ENCODE results near the gene CMIP.

The CMIP gene

DNA sequence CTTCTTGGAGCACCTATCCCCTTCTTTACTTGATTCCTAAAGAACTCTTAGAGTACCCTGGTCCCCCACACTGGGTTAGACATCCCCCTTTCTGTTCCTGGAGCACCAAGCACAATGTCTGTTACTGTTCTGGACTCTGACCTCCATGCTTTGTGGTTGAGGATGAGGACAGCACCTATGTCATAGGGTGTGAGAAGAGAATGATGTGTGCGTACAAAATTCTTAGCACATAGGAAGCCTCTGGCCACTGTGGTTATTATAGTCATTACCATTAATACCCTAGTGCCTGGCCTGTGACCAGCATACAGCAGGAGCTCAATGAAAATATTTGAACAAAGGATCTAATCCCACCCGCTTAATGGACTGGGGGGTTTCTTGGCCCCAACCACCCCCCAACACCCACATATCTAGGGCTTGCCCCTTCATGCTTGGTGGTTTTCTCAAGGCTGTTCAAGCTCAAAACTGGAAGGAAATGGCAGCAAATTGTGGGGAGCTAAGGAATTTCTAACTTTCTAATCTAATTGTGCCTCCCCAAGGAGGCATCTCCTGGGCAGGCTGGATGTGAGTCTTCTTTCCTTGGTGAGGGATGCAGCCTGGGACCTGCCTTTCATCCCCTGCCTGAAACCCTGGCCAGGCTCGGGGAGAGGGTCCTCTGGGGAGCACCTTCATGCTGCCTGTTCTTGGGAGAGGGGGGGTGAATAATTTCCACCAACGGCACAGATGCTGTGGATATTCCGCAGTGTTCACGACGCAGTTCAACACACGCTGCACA, 1.5 kb upstream of the CMIP start:
- no peaks in the 10 kb centered on the region for H3K27me3 ChIP-seq (replicated peaks)
- in situ Hi-C loops (cut with HindIII; ENCODE audit: low pct_ligation_motif_present, low sequenced_read_pairs), result no loop called here
- no peaks in the 10 kb centered on the region for H3K36me3 ChIP-seq (replicated peaks)
- H3K4me3 ChIP-seq (ENCODE audit: low read depth, low read length), result no peak overlapping the region
- H3K27ac ChIP-seq, result no peak overlapping the region
- TF ChIP-seq CTCF (IDR thresholded peaks at IDR 0.05; ENCODE audit: low read depth, low read length, missing control alignments), result no peak
- DNase-seq, result no peak

DNA sequence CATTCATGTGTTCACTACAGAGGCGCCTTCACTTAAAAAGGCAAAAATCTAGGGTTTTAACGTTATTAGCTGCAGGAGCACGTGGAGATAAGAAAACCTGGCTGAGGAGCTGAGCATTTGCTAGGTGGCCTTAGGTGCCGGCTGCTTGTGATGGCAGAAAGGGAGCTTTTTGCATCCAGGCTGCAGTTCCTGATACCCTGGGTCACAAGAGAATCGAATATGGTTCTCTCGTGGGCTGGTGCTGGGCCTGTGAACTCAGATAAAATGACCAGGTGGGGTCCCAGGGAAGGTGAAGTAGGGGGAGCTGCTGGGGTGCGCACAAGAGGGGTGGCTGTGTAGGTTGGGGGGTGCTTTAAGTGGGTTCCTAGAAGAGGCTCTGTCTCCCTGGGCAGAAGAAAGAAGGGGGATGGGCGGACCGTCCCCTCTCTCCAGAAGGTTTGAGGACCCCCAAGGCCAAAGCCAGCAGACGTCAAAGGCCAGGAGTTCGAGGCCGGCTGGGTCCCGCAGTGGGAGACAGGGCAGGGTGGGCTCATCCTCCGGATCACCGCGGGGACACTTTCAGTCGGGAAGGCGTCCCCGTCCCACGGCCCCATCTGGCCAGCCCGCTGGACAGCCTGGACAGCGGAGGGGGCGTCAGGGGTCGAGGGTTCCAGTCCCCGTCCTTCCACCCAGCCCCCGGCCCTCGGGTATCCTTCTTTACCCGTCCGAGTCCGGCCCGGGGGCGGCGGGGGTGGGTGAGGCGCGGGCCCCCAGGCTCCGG, 740 bp upstream of the CMIP start:
- no peak for DNase-seq
- Histone ChIP-seq H3K27ac (peak overlapping the region; percentile 40), H3K27me3 (replicated peaks) (no peaks in the 10 kb centered on the region), H3K4me3 (ENCODE audit: low read depth, low read length) (peak overlapping the region; percentile 56), H3K36me3 (replicated peaks) (no peaks in the 10 kb centered on the region)
- TF ChIP-seq CTCF (IDR thresholded peaks at IDR 0.05; ENCODE audit: low read depth, low read length, missing control alignments), result no peak
- in situ Hi-C loops (cut with HindIII; ENCODE audit: low pct_ligation_motif_present, low sequenced_read_pairs), result no loop called here

GRCh38 chr16:81445143-81445961, 744 bp downstream of the CMIP start:
- DNase-seq, result no peak
- Histone ChIP-seq H3K27ac (peak overlapping the region; percentile 68), H3K4me3 (ENCODE audit: low read depth, low read length) (peak overlapping the region; percentile 81), H3K36me3 (replicated peaks) (no peaks in the 10 kb centered on the region), H3K27me3 (replicated peaks) (no peaks in the 10 kb centered on the region)
- in situ Hi-C loops (cut with HindIII; ENCODE audit: low pct_ligation_motif_present, low sequenced_read_pairs), result no loop called here
- peak; percentile 25 for TF ChIP-seq CTCF (IDR thresholded peaks at IDR 0.05; ENCODE audit: low read depth, low read length, missing control alignments)

DNA sequence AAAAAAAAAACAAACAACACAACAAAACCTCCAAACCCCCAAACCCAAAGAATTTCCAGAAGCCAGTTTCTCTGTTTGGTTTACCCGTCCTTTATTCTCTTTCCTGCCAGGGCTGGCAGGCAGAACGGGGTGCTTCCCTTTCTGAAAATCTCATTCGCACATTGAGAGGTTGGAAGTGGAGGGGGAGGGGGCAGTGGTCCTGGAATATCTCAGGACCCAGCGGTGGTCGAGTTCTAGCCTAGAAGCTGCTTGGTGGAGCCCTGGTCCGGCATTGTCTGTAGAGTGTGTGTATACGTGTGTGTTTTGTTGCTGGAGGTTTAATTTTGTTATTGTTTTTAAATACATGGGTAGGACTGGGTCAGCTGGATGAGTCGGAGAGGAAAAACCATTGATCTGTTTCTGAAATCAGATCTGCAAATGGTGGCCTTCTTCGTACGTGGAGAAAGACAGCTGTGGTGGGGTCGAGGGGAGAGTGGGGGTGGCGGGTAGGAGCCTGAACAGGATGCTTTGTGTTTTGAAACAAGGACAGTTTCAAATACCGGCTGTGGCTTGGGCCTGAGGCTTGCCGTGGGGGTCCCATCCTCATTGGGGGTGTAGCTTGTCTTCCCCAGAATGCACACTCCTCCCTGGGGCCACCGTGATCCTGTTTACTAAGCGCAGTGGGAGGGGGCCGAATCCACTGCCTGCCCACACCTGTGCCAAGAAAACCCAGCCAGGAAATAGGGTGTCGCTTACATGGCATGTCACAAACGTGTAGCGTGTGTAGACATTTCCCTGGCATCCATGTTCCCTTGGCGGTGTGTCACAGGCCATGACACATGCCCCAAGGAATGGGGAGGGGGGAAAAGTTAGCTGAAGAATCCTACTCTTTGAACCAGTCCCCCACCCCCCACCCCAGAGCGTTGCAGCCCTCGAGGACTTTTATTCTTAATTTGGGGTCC, 1.6 kb downstream of the CMIP start:
- in situ Hi-C loops (cut with HindIII; ENCODE audit: low pct_ligation_motif_present, low sequenced_read_pairs), result no loop called here
- no peak for TF ChIP-seq CTCF (IDR thresholded peaks at IDR 0.05; ENCODE audit: low read depth, low read length, missing control alignments)
- DNase-seq, result no peak
- Histone ChIP-seq H3K36me3 (replicated peaks) (no peaks in the 10 kb centered on the region), H3K4me3 (ENCODE audit: low read depth, low read length) (peak overlapping the region; percentile 81), H3K27ac (peak overlapping the region; percentile 68), H3K27me3 (replicated peaks) (no peaks in the 10 kb centered on the region)

DNA sequence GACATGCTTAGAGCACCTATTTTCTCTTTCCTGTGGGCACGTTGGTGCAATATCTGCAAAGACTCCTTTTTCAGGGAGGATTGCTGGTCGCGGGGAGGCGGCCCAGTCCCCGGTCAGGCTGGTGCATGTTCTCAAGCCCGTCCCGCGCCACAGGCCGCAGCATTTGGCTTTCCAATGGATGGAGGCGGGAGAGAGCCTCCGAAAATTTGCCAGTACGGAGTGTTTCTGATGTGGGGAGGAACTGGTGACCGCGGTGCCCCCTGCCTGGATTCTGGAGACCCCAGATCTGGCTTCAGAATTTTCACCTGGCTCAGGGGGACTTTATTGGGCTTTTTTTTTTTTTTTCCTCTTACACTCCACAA, 2.3 kb downstream of the CMIP start:
- no peak for DNase-seq
- Histone ChIP-seq H3K4me3 (ENCODE audit: low read depth, low read length) (peak overlapping the region; percentile 81), H3K27ac (no peak overlapping the region), H3K36me3 (replicated peaks) (no peaks in the 10 kb centered on the region), H3K27me3 (replicated peaks) (no peaks in the 10 kb centered on the region)
- in situ Hi-C loops (cut with HindIII; ENCODE audit: low pct_ligation_motif_present, low sequenced_read_pairs), result no loop called here
- no peak for TF ChIP-seq CTCF (IDR thresholded peaks at IDR 0.05; ENCODE audit: low read depth, low read length, missing control alignments)
